ENCODE results near the gene CSTF3.

The CSTF3 gene

DNA sequence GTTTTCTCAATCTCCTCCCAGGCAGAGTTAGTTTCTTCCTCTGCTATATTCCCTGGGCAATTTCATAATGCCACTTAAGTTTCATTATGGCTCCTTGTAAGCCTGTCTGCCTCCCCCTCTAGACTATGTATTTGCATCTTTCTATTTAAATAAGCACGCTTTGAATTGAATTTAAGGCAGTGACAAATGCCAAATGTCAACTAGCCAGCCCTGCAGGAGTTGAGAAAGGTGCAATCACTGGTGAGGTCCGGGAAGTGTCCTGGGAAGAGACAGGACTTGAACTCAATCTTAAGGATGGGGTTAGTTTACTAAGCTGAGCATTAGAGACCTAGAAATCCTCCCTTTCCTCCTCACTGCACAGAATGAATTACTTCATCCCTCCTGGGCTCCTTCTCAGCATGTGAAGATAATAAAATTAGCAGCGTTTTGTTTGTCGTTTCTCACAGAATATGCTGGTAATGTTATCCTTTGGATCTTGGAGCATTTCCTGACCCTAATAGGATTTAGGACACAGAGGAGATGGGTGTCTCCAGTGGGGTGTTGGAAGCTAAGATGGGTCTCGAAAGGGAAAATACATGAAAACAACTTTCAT, 120.3 kb downstream of the CSTF3 start:
- no peak for DNase-seq (ENCODE audit: low spot score)

DNA sequence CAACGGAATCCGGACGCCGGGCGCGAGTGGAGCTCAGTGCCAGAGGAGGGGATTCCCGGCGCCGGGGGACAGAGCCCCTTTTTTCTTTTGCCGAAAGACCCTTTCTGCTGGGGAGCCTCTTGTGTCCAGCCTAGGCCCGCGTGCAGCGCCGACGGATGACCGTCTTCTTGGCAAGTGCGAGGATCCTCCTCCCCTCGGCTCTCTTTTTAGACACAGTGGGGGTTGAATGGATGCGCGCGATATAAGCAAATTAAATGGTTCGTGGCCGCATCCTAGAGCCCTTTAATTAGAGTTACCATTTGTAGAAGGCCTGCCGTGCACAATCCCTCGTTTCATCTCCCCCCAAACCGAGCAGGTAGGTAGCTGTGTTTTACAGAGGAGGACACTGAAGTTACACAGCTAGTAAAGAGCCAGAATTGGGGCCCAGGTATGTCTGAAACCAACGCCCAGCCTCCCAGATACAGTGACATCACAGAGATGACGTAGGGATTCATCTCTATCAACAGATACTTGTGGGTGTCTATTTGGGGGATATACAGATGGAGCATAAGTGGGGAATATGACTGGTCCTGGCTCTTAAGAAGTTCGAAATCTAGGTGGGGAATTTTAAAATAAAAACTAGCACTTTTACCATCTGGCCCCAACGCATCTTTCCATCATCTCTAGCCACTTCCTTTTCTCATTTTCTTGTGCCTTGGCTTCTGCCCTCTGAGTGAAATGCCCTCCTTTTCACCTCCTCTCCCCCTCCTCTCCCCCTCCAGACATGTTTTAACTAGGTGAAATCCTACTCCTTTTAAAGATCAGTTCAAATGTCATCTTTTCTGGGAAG, 121.0 kb downstream of the CSTF3 start:
- DNase-seq (ENCODE audit: low spot score), result no peak

DNA sequence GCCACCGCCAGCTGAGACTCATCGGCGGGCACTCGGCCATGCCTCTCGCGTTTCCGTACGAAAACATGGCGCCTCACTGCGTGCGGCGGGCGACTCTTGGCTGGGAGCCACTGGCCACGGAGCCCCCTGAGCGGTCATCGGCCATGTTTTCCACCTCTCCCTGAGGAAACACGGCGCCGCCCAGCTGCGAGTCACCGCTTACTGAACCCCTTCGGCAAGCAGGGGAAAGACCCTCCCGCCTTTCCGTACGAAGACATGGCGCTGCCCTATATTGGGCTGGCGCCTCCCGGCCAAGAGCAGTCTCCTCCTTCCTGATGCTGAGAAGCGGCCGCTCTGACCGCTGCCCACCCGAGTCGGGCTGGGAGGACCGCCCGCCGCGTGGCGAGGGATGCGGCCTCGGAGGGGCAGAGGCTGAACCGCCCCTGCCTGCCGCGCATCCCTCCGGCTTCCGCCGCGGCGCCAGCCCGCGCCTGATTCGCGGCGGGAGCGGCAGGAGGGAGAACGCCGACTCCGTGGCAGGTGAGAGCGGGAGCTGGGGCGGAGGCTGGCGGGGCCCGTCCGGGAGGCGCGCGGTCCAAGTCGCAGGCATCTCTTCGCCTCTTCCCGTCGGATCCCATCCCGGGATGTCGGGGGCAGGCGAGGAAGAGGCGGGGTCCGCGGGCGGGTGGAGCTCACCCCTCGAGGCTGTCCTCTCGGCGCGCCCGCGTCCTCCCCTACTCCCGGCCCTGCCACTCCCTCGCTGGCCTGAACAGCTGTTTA, 121.8 kb downstream of the CSTF3 start, which contains the start of gene TCP11L1:
Gene TCP11L1, plus strand, starts transcription at position 299 of the 759 bp plus-strand sequence. CDS start 4,202 bp downstream, outside the sequence.
- DNase-seq (ENCODE audit: low spot score), result peak; percentile 97

DNA sequence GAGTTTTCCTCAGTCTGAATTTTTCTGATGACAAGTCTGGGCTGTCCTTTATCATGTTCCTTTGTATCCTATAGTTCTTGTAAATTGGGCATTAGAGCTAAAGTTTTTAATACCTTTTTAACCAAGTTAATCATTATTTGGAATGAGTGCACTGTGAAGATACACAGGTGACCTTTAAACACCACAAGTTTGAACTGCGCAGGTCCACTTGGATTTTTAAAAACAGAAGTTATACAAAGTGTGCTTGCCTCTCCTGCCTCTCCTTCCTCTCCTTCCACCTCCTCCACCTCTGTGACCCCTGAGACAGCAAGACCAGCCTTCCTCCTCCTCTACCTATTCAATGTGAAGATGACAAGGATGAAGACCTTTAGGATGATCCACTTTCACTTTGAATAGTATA, 126.3 kb downstream of the CSTF3 start:
- DNase-seq (ENCODE audit: low spot score), result no peak

Data from left forelimb (tissue), 1 donor.